H54 (cell line): ENCODE measurements around the gene KRT86.
"Not testable (repeated sequence)": the region's sequence is repeated elsewhere in the genome, so short reads cannot be mapped to it uniquely, and the experiment has no call there.

Experiments
- DNase-seq: peaks from one replicate; pipeline ENCODE4 v3.0.0; 2011; ENCODE audit warnings: low spot score, mixed read lengths; ENCODE audit not compliant: insufficient read length
- FAIRE-seq: peaks from 3 replicates; lab custom pipeline; 2011; peaks lifted over from hg19 to GRCh38; lab: Jason Lieb, UNC
- POLR2A ChIP-seq: IDR thresholded peaks from 2 replicates; pipeline ENCODE4 v1.6.1; 2011; ENCODE audit warnings: low read depth, mild to moderate bottlenecking, low read length

The KRT86 gene

DNA sequence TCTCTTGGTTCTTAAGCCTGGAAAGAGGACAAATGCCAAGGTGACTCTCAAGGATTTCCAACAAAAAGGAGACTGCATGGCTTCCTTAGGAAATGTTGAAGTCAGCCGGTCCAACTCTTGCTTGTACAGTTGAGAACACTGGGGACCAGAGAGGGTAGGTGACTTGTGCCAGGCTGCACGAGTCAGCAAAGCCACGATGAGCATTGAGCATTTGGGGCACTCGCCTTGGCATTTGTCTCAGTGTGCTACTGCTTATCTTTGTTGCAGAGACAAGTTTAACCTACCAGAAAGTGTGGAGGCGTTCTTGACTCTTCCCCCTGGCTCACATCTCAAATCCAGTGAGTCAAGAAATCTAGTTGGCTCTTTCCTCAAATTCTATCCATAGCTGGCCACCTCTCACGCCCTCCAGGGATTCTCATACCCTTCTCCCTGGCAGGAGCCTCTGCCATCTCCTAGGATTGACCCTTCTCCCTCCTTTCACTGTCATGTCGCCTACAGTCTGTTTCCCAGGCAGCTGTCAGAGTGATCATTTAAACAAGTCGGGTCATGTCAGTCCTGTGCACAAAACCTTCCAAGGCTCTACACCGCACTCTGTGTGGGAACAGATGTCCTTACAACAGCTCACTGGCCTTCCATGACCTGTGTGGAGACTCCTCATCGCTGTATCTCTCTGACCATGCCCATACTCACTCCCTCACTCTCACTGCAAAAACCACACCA is 64.0 kb downstream of the KRT86 start:
- DNase-seq (no peak), FAIRE-seq (no peak)
- no peak for TF ChIP-seq POLR2A

DNA sequence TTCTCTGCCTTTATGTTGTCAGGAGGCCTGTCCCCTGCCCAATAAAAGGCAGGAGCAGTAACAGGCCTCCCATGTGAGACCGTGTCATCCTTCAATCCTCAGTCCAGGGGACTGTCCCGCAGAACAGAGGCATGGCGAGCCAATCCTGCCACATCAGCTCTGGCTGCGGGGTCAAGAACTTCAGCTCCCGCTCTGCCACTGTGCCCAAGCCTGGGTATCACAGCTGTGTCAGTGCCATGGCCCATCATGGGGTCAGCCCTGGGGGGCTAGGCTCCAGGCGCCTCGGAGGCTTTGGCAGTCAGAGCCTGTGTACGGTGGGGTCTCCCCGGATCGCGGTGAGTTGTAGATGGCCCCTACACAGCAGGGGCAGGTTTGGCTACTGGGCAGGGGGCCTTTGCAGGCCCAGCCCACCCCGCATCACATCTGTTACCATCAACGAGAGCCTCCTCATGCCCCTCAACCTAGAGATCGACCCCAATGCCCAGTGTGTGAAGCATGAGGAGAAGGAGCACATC is 66.7 kb downstream of the KRT86 start:
- DNase-seq (no peak), FAIRE-seq (no peak)
- TF ChIP-seq POLR2A: no peak

DNA sequence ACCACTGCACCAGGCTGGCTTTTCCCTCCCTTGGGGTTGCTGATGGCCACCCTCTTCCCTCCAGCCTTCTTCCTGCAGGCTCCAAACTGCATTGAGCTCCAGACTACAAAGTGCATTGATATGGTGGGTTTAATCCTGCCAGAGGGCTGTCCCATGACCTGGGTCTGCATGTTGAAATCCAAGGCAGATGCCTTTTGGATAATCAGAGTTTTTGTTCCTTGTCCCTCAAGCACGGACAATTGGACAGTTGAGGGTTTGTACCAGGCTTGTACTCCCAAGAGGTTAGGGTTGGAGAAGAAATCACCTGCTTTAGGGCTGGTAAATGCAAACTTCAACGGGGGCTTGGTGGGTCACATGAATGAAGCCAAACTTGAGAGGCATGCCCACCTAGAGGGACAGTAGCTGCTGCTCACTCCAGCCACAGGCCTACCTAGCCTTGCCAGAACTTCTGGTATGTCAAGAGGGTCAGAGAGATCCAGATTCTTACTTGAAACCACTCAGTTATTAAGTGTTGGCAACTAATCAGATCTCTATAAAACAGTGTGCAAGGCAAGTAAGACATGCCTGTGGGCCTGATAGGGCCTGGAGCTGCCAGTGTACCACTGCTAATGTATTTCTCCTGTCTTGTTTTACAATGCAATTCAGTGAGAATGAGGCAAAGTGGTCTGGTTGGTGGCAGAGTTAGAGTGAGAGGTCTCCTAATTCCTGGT is 68.5 kb downstream of the KRT86 start:
- FAIRE-seq (no peak), DNase-seq (no peak)
- no peak for TF ChIP-seq POLR2A

DNA sequence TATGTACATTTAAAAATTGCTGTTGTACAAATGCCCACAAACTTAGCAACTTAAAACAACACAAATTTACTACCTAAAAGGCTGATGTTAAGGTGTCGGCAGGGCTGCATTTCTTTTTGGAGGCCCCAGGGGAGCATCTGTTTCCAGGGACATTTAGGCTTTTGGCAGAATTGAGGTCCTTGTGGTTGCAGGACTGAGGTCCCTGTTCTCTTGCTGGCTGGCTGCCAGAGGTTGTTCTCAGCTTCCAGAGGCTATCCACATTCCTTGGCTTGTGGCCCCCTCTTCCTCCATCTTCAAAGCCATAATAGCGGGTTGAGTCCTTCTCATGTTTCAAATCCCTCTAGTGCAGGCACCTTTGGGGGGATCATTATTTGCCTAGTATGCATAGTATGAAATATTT is 69.1 kb downstream of the KRT86 start:
- no peak for TF ChIP-seq POLR2A
- no peak for FAIRE-seq
- DNase-seq: no peak

DNA sequence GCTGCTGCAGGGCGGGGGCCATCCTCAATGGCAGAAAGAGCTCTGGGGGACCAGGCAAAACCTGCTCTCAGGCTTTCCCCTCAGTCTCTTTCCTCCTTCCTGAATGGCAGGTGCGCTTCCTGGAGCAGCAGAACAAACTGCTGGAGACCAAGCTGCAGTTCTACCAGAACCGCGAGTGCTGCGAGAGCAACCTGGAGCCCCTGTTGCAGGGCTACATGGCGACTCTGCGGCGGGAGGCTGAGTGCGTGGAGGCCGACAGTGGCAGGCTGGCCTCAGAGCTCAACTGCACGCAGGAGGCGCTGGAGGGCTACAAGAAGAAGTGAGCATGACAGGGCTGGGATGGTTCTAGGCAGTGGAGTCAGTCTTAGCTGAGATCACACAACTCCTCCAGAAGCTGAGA is 69.7 kb downstream of the KRT86 start:
- DNase-seq (no peak), FAIRE-seq (no peak)
- TF ChIP-seq POLR2A: no peak

DNA sequence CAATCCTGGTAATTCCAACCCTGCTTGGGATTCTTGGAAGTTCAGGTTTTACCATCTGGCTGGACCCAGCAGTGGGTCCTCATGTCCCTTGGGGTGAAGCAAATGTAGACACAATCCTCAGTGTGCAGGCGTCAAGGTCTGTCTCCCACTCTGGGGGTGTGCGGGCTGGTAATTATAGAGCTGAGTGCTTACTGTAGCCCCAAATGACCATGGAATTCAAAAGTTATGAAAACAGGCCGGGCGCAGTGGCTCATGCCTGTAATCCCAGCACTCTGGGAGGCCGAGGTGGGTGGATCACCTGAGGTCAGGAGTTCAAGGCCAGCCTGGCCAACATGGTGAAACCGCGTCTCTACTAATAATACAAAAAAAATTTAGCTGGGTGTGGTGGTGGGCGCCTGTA is 70.6 kb downstream of the KRT86 start:
- DNase-seq, FAIRE-seq: not testable (repeated sequence)

DNA sequence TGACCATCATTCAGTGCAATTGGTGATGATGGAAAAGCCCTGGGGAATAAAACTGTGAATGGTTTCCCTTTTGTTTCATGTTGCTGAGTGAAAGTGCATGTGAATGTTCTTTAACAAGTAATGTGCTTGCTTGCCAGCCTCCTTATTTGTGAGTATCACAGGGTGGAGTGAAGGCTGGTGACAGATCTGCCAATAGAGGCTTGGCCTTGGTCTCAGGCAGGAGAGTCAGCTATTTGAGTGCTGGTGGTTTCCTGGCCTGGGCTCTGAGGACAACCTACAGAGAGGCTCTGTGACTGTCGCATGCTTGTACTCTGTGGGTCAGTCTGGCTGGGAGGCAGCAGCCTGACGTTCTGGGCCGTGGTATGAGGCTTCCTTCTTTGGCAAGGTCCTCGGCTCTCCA is 72.1 kb downstream of the KRT86 start:
- DNase-seq: no peak
- no peak for TF ChIP-seq POLR2A
- FAIRE-seq: no peak

DNA sequence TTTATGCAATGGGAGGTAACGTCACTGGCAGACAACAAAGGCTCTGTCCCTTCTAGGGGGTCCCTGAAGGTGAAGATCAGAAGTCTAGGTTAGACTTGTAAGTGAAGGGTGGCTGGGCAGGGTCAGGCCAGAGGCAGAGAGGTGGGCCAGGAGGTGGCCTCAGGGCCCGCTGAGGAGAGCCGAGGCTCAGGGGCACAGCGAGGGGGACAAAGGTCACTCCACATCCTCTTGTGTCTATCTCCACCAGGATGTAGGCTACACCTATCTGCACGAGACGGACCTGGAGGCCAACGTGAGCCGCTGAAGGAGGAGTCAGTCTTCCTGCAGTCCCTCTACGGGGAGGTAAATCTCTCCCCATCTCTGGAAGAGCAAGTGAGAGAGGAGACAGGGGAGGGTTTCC is 72.6 kb downstream of the KRT86 start:
- DNase-seq (no peak), FAIRE-seq (no peak)
- TF ChIP-seq POLR2A: no peak

DNA sequence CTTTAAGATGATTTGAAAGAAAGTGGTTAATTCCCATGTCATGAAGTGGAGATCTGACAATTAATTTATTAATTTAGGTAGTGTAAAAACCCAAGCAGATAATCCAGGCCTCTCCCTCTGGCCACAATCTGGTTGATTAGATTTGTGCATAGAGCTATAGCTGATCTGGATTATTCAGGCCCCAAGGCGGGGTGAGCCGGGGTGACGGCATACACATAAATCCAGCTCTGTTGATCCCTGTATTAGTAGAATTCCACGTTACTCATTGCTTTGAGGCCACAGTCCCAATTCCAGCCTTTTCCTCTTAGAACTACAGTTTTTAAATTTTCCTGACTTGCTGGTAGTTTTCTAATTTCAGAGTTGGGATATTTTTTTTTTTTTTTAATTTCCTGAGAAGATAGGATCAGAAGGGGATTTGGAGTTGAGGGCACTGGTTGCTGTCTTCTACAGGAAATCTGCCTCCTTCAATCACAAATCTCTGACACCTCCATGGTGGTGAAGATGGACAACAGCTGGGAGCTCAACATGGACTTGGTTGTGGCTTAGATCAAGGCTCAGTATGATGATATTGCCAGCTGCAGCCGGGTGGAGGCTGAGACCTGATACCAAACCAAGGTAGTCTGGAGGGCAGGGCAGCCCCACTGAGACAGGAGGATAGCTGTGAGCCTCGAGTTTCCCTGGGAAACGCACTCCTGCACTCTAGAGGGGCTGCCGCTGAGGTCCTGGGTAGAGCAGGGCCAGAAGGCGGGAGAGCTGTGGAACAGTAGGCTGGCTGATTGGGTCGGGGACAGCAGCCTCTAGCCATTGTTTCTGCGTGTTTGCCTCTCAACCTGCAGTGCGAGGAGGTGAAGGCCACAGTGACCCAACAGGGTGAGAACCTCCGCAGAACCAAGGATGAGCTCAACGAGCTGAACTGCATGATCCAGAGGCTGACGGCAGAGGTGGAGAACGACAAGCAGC is 73.4 kb downstream of the KRT86 start:
- TF ChIP-seq POLR2A: no peak
- FAIRE-seq: no peak

DNA sequence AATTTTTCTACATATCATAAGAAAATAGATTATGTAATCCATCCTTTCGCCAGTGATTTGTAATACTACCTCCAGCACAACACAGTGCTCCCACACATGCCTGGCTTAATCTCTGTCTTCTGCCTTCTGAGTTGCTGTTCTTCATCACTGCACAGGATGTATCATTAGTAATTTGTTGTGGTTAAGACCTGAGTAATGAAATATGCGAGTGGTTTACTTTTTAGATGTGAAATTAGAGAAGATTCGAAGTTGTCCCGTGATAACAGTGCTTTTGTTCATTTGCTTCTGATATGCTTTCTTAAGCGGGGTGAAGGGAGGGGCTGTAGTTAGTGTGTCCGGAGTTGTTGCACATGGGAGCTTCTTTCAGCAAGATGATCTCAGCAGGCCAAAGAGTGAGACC is 74.8 kb downstream of the KRT86 start:
- FAIRE-seq: no peak
- no peak for DNase-seq
- TF ChIP-seq POLR2A: no peak

More for the DNA sequence above, 73.4 kb downstream of the KRT86 start:
- DNase-seq: no peak

DNA sequence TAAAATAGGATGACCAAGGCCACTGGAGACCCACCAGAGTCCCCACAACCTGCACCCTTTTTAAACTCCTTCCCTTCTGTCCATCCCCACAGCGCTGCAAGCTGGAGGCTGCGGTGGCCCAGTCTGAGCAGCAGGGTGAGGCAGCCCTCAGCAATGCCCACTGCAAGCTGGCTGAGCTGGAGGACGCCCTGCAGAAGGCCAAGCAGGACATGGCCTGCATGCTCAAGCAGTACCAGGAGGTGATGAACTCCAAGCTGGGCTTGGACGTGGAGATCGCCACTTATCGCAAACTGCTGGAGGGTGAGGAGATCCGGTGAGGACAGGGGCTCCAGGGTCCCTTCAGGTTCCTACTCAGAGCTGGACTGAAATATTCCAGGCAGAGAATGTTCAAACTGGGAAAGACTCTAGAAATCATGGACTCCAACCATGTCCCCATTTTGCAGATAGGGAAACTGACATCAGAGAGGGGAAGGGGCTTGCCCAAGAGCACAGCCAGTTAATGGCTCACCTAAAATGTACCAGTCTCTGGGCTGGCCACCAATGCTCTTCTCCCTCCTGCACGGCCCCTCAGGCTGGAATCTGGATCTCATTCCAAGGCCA is 75.7 kb downstream of the KRT86 start:
- TF ChIP-seq POLR2A: no peak
- no peak for DNase-seq
- FAIRE-seq: no peak

DNA sequence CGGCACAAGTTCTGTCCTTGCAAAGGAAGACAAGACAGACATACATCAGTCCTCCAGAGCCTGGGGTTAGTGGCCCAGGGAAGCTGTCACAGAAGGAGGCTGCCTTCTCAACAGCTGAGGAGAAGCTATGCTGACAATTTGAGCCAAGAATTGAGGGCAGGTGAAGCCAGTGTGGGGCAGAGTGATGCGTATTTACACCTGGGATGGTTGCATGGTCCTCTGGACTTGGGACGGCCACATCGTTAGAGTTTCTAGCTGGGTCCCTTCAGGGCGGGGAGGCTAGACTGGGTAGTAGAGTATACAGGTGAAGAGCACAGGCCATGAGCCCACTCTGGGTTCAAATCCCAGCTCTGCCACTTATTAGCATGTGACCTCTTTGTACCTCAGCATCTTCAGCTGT is 76.3 kb downstream of the KRT86 start:
- TF ChIP-seq POLR2A: no peak
- no peak for DNase-seq
- no peak for FAIRE-seq
